Epithelial cell of prostate (primary cell): ENCODE results near the gene FOXK2.
A peak's percentile ranks its signal among the peaks of the same experiment; 100 is the strongest.

Experiments used
- DNase-seq: peaks from one replicate; pipeline ENCODE4 v3.0.0-alpha.2; 2011; ENCODE audit warnings: low read depth, low spot score
- H3K27ac ChIP-seq: fragments of 450-650 bp; 2 replicates; pipeline ENCODE4 v1.5.1; 2017; ENCODE audit warnings: mild to moderate bottlenecking

Gene FOXK2

DNA sequence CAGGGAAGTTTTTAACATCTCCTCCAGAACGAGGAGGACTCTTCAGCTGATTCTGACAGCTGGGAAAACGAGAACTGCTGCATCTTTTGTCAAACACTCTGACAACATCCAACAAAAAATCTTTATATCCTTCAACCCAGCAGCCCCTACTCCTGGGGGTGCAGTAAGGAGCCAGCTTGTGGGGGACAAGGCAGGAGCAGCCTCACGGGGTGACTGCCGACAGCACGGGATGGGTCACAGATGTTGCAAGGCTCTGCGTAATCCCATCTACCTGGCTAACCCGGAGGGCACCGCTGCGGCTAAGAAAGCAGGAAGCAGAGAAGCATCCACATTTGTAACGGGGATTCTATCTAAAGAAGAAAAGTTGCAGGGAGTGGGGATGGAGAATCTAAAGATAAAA, 100.1 kb downstream of the FOXK2 start:
- DNase-seq, result no peak
- H3K27ac ChIP-seq, result no peak overlapping the region

DNA sequence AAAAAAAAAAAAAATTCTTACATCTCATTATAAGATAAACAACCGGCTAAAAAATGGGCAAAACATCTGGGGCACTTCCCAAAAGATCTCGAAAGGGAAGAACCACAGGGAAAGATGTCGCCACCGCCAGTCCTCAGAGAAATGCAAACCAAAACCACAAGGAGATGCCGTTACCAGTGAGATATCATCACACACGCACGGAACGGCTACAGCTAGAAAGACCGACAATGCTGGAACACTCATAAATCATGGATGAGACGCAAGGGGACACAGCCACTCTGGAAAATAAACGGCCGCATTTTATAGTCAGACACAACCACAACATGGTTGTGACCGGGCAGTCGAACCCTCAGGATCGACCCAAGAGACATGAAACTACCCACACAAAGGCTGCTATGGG, 104.2 kb downstream of the FOXK2 start:
- DNase-seq, result no peak
- H3K27ac ChIP-seq, result no peak overlapping the region

DNA sequence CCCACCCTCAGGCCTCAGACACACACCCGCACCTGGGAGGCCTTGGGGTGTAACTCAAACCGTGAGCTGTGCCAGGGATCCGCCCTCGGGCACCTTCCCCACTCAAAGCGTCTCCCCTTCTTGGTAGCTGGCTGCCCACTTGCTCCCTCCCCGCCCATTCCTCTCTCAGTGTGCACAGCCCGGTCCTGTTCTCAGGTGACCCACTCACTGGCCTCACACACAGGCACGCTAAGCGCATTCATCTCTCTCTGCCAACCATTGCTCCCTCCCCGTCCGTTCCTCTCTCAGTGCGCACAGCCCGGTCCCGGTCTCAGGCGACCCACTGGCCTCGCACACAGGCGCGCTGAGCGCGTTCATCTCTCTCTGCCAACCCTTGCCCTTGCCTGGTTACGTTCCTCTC, 107.9 kb downstream of the FOXK2 start:
- no peak for DNase-seq
- no peak overlapping the region for H3K27ac ChIP-seq

DNA sequence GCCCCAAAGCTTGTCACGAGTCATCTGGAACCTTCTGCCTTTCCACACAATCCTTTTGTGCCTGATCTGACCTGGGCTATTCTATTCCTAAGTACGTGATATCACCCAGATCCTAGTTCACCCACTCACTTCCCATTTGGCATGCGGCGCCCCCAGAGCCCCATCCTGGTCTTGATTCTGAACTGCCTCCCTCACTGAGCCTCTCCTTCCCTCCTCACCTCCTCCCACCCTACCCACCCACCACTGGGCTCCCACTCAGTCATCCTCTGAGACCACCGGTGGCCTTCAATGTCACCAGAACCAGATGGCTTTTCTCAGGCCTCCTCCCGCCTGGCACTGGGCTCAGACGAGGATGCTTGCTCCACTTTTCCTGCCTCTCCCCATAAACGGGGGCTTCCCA, 110.2 kb downstream of the FOXK2 start:
- DNase-seq, result no peak
- no peak overlapping the region for H3K27ac ChIP-seq

DNA sequence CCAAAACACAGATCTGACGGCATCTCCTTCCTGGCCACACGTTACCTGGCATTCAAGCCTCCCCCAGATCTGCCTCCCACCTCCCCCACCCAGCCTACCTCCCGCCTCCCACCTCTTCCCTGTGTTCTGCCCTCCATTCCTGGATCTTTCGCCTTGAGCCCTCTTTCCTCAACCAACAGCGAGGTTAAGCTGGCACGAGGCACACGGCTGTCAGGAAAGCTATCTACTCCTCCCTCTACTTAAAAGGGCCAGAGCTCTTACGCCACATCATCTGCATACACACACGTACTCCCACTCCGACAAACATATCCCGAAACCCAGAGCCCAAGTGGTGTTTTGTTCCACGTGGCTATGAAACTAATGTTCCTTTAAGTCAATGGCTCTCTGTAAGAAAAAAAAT, 110.7 kb downstream of the FOXK2 start:
- no peak overlapping the region for H3K27ac ChIP-seq
- DNase-seq, result no peak

DNA sequence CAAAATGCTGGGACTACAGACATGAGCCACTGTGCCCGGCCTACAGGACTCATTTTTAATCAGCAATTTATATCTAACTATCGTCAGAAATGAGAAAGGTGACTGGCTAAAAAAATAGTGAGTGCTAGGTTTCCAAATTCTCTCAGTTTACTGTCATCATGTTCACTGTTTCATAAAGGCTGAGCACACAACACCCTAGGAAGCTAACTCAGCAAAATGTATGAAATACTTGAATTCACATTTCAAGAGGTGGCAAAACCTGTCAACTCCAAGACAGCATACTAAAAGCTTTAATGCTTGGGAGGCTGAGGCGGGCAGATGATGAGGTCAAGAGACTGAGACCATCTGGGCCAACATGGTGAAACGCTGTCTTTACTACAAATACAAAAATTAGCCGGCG, 112.0 kb downstream of the FOXK2 start:
- H3K27ac ChIP-seq, result no peak overlapping the region
- no peak for DNase-seq

DNA sequence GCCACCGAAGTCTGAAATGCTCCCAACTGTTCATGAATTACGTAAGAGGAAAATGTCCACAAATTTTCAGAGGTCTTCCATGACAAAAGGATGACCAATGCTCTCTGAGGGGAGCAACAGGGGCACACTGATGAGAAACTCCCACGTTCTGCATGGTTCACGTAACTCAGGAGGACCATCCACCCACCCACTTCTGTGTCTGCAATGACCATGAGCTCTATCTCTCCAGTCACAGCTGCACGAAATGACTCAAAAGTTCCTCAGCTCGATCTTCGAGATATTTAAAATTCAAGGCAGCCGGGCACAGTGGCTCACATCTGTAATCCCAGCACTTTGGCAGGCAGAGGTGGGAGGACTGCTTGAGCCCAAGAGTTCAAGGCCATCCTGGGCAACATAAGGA, 112.9 kb downstream of the FOXK2 start:
- H3K27ac ChIP-seq, result no peak overlapping the region
- DNase-seq, result no peak

DNA sequence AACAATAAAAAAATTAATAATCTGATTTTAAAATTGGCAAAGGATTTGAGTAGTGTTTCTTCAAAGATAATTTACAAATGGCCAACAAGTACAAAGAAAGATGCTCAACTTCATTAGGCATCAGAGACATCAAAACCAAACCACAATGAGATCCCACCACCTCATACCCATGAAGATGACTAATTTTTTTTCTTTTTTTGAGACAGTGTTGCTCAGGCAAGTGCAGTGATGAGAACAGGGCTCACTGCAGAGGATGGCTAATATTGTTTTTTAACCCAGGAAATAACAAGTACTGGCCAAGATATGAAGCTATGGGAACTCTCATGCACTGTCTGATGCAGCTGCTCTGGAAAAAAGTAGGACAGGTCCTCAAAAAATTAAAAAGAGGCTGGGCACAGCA, 113.8 kb downstream of the FOXK2 start:
- no peak for DNase-seq
- no peak overlapping the region for H3K27ac ChIP-seq

DNA sequence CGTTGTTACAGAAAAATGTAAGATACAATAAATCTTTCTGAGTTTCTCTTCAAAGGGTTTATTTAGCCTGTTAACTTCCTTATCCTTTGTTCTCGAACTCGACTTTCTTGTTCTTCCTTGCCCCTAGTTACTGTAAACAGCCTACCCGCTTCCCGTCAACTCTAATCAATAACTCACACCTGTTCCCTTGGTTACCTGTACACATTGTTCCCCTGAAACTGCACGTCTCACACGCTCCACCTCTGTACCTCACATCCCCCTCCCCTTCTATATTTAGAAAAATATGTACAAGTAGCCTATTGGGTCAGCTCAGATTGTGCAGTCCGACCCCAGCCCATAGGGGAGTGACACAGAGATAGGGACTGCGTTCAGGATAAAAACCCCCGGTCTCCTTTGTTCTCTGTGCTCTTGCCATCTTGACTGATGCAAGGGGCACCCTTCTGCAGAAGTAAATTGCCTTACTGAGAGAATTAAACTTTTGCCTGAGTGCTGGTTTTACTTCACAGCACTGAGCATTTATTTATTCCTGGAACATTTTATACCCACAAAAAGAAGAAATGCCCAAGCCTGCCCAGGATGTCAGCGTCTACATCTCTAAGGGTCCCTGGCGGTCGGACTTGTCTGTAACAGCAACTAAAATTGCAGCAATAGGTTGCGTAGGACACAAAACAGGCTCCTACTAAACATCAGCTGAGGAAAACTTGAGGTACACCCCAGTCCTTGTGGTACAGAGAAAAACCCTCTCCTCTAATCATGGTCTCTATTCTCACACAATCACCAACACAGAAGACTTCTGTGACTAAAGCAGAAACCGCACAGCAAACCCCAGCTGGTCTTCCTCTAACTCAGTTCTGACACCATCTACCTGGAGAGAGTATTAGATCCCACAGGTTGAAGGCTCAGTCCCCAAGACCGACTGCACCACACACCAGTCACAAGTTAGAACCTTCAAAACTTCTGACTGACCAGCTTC, 117.4 kb downstream of the FOXK2 start:
- peak; percentile 90 for DNase-seq
- peak overlapping the region; percentile 70 for H3K27ac ChIP-seq

DNA sequence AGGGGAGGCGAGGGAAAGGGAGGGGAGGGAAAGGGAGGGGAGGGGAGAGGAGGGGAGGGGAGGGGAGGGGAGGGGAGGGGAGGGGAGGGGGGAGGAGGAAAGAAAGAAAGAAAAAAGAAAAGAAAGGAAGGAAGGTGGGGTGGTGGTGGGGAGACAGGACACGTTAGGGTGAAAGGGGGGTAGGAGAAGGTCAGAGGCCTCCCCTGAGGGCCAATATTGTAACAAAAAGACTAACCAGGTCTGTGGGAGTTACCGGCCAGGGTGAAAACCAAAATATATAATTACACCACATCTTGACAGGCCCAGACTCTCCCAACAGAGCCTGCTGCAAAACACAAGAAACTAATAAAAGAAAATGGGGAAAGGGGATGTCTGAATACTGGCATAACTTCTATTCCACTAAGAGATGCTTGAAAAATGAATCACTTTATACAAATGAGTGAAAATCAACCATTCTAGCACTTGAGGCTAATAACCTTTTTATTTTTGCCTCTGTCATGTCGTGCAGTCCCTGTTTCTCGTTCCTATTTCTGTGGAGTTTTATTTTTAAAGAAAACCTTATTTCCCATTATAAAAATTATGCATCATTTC, 118.7 kb downstream of the FOXK2 start:
- no peak for DNase-seq

DNA sequence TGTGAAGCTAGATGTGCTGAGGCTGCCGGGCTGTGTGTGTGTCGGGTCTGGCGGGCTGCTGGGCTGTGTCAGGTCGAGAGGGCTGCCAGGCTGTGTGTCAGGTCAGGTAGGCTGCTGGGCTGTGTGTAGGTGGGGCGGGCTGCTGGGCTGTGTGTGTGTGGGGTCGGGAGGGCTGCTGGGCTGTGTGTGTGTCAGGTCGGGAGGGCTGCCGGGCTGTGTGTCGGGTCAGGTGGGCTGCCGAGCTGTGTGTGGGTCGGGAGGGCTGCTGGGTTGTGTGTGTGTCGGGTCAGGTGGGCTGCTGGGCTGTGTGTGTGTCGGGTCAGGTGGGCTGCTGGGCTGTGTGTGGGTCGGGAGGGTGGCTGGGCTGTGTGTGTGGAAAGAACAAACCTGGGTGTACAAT, 120.1 kb downstream of the FOXK2 start:
- no peak overlapping the region for H3K27ac ChIP-seq

More for the DNA sequence above, 118.7 kb downstream of the FOXK2 start:
- H3K27ac ChIP-seq, result no peak overlapping the region

DNA sequence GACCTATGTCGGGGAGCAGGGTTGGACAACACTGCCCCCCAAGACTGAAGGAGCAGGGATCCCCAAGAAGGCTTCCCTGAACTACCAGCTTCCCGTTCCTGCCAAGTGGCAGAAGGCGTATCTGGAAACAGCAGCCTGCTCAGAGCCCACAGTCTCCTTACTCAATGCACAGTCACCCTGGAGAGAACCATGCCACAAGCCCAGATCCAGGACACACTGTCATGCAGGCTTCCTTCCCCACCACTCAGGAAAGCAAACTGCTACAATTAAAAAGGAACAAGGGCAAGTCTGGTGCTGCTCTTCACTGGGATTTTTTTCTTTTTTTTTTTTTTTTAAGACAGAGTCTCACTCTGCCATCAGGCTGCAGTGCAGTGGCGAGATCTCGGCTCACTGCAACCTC, 120.5 kb downstream of the FOXK2 start:
- no peak overlapping the region for H3K27ac ChIP-seq
- no peak for DNase-seq

More for the DNA sequence above, 120.1 kb downstream of the FOXK2 start:
- no peak for DNase-seq

DNA sequence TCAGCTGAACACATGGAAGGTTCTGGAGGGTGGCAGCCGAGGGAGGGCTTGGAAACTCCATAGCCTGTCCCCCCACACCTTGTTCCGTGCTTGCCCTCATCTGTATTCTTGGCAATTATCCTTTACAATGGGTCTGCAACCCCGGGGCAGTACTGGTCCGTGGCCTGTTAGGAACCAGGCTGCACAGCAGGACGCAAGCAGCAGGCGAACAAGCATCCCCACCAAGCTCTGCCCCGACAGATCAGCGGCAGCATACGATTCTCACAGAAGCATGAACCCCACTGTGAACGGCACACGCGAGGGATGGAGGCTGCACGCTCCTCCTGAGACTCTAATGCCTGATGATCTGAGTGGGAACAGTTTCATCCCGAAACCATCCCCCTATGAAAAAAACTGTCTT, 122.5 kb downstream of the FOXK2 start:
- no peak overlapping the region for H3K27ac ChIP-seq
- DNase-seq, result no peak

DNA sequence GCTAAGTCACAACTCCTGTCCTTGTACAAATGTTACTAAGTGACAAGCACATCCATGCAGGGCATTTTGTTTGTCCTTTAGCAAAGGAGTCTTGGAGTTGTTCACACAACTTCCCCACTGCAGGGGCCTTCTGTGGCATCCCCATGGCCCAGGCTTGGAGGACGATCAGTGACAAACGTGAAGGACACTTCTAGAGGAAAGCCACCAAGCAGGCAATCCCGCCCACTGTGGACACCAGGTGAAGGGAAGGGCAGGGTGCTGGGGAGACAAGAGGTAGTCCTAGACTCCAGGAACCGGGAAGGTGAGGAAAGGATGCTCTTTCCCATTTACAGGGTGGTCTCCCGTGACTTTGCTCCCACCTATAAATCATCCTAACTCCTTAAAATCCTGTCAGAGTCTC, 124.6 kb downstream of the FOXK2 start:
- no peak for DNase-seq
- H3K27ac ChIP-seq, result no peak overlapping the region

DNA sequence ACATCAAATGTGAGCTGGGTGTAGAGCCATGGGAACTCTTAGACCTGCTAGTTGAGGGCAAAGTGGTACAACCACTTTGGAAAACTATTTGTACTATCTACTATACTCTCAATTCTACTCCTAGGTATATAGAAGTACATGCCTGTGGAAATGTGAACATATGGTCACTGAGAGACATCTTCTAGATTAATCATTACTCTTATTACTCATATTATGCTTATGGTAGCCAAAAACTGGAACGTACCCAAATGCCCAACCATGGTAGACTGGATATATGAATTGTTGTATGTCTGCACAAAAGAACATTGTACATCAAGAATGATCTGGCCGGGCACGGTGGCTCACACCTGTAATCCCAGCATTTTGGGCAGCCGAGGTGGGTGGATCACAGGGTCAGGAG, 126.0 kb downstream of the FOXK2 start:
- H3K27ac ChIP-seq, result no peak overlapping the region
- DNase-seq, result no peak

DNA sequence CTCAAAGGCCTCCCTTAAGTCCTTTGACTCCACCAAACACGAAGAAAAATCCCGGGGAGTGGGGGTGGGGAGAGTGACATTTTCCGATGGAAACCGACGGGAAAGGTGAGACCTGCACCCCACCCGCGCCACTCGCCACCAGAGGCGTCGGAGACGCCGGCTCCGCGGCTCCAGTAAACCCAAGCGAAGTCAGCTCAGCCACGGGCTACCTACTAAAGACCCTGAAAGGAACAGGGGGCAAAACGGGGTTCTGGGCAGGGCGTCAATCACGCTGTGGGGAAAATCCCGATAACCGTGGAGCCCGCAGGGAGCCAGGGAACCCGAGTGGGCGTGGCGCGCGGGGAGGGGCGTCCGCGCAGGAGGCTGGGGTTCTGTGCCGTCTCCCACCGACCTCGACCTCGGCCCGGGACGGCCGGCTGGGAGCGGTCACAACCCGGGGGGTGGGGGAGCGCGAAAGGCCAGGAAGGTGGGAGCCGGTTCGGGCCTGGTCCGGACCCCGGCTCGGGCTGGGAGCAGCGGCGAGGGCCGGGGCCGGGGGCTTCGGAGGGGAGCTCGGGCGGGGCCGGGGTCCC, 128.1 kb downstream of the FOXK2 start:
- DNase-seq, result no peak
- H3K27ac ChIP-seq, result peak overlapping the region; percentile 96

DNA sequence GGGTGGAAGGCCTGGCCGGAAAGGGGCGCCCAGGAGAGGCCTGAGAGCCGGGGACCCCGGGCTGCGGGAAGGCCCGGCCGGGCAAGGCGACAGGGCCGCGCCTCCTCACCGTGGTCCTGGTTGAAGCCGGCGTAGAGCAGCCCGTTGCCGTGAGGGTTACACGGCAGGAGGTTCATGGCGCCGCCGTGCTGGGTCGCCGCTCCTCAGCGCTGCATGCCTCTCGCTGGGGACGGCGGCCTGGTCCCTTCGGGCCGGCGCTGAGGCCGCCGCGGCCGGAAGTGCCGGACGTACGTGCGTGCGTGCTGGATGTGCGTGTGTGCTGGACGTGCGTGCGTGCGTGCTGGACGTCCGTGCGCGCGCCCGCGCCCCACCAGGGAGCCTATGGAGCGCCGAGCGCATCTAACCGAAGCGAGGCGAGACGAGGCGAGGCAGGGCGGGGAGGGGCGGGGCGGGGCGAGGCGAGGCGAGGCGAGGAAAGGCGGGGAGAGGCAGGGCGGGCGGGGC, 128.7 kb downstream of the FOXK2 start, which contains the start of gene WDR45B:
Gene WDR45B (minus strand): TSS at position 280 of the 504 bp plus-strand sequence. CDS start 104 bp downstream, at position 176.
- DNase-seq, result peak; percentile 91
- H3K27ac ChIP-seq, result peak within 1 kb of the TSS; percentile 96

DNA sequence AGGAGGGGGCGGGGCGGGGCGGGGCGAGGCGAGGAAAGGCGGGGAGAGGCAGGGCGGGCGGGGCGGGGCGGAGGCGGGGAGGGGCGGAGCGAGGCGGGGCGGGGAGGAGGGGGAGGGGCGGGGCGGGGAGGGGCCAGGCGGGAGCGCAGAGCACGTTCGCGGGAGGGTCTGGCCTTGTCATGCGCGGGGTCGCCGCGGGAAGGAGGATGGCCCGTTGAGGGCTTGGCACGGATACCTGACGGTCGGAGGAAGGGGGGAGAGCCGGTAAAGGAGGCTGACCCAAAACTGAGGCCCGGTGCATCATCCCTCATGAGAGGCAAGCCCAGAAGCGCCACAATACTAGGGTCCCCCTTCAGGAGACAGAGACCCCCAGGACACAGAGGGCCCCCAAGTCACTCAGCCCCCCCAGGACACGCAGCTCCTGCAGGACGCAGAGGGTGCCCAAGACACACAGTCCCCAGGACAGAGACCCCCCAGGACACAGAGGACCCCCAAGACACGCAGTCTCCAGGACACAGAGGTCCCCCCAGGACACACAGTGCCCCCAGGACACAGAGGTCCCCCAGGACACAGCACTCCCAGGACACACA, 129.3 kb downstream of the FOXK2 start:
- no peak for DNase-seq
- H3K27ac ChIP-seq, result no peak overlapping the region

DNA sequence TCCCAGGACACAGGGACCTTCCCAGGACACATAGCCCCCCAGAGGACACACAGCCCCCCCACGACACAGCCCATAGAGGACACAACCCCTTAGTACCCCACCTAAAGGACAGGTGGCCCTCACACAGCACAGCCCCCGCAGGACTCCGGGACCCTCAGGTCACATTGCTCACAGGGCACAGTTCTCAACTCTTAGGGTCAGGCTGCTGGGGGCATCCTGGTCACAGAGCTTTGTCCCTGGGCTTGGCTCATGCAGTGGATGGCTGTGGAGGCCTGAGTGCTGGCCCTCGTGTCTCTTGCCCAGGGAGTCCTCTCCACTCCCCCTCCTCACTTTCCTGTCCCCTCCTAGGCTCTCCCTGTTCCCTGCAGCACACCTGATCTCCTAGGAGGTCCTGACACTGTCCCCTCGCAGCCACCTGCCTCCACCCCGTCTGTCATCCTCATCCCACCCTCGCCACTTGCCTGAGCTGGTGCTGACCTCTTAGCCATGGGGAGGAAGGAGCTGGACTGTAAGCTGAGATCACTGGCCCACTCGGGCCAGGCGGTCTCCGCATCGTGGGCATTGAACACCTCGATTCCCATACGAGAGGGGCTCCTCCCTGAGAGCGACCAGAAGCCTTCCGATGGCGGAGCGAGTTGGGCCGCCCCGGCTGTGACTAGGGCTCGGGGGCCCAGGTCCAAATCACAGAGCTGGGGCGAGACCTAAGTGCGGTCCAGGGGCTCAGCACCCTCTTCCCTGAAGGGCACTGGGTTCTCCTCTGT, 130.1 kb downstream of the FOXK2 start:
- no peak for DNase-seq
- no peak overlapping the region for H3K27ac ChIP-seq

DNA sequence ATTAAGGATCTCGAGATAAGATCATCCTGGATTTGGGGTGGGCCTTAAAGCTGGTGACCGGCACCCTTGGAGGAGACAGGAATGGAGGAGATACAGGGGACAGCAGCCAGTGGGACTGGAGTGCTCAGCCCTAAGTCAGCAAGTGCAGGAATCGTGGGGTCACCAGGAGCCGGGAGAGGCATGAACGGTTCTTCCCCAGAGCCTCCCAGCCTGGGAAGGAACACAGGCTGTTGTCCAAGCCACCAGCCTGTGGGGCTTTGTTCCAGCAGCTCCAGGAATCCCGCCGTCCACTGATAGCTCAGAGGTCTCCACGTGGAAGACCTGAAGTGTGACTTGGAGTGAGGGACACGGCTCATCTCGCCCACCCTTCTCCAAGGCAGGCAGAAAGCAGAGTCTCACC, 131.2 kb downstream of the FOXK2 start:
- H3K27ac ChIP-seq, result no peak overlapping the region
- DNase-seq, result no peak
